Stimulated activated CD4-positive, alpha-beta T cell treated with anti-CD3 and anti-CD28 coated beads, Interleukin-2, amount 100 ng/mL, for 4 hours (primary cell): Measurements from ENCODE around the gene TCN2.
A peak's percentile ranks its signal among the peaks of the same experiment; 100 is the strongest.
"Not testable (repeated sequence)": the region's sequence is repeated elsewhere in the genome, so short reads cannot be mapped to it uniquely, and the experiment has no call there.

ENCODE experiments used
- DNase-seq: peaks from one replicate; pipeline ENCODE4 v3.0.0-alpha.2; 2020; ENCODE audit warnings: low read depth

The TCN2 gene

DNA sequence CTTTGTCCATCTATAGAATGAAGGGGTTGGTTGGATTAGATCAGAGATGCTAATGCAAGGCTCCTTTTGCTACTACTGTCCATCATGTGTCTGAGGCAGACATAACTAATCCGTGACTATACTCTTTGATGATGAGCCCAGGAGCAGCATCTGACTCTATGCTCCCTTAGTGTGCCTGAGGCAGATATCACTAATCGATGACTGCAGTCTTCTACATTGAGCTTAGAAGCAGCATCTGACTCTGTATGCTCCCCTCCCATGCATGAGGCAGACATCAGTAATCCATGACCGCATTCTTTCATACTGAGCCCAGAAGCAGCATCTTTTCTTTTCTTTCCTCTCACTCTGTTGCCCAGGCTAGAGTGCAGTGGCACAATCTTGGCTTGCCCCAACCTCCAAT lies 4.2 kb downstream of the TCN2 start:
- no peak for DNase-seq

DNA sequence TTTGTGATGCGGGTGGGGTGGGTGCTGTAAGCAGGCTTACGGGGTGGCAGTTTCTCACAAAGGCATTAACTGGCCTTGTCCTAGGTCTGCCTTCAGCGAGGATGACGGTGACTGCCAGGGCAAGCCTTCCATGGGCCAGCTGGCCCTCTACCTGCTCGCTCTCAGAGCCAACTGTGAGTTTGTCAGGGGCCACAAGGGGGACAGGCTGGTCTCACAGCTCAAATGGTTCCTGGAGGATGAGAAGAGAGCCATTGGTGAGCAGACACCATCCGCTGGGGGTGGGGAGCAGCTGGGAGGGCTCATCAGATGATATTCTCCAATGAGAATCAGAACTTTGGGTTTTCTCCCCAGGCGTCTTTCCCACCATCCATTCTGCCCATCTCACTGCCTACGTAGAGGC lies 5.8 kb downstream of the TCN2 start:
- no peak for DNase-seq

DNA sequence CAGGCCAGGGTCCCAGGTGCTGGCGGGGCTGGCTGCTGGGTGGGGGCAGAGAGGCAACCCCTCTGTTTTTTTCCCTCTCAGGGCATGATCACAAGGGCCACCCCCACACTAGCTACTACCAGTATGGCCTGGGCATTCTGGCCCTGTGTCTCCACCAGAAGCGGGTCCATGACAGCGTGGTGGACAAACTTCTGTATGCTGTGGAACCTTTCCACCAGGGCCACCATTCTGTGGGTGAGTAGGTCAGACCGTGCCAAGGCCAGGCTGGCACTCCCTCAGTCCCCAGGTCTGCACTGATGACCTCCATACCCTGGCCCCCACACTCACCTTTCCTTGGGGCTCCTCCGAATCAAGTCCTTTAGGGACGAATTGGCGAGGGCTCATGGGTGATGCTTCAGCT lies 7.3 kb downstream of the TCN2 start:
- DNase-seq = no peak

DNA sequence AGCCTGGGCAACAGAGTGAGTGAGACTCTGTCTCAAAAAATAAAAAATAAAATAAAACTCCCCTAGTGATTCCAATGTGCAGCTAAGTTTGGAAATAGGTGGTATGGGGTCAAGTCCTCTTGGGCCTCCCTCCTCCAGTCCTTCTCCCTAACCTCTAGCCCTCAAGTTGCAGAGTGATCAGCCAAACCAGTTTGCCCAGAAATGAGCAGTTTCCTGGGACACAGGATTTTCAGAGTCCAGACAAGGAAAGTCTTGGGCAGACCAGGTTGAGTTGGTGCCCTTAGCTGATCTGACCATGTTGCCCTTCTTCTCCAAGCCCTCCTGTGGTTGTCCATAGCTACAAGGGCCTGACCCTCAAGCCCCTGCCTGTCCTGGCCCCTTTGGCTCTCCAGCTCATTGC lies 7.9 kb downstream of the TCN2 start:
- DNase-seq = no peak

DNA sequence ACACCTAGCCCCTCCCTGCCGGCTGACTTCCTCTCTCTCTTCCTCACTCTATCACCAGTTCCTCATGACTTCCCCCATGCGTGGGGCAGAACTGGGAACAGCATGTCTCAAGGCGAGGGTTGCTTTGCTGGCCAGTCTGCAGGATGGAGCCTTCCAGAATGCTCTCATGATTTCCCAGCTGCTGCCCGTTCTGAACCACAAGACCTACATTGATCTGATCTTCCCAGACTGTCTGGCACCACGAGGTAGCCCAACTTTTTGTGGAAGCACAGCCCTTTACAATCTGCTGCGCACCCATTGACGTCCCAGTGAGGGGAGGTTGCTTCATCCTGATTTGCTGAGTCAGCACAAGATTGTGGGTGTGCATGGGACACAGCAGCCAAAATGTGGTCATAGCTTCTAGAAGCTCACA lies 8.6 kb downstream of the TCN2 start:
- no peak for DNase-seq

DNA sequence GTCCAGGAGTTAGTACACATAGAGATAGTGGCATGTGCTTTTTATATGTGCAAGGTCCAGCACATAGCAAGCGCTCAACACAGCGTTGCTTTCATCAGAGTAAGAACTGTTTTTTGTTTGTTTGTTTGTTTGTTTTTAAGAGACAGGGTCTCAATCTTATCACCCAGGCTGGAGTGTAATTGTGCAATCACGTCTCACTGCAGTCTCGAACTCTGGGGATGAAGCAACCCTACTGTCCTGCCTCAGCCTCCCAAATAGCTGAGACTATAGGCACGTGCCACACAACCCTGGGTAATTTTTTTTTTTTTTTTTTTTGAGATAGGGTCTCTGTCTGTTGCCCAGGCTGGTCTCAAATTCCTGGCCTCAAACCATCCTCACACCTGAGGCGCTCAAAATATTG lies 10.8 kb downstream of the TCN2 start:
- no peak for DNase-seq

DNA sequence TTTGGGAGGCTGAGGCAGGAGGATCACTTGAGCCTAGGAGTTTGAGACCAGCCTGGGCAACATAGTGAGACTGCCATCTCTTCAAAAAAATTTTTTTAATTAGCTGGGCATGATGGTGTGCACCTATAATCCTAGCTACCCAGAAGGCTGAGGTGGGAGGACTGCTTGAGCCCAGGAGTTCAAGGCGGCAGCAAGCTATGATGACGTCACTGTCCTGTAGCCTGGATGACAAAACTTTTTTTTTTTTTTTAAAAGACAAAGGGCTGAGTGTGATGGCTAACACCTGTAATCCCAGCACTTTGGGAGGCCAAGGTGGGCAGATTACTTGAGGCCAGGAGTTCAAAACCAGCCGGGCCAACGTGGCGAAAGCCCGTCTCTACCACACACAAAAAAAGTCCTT lies 12.9 kb downstream of the TCN2 start:
- not testable (repeated sequence) for DNase-seq

DNA sequence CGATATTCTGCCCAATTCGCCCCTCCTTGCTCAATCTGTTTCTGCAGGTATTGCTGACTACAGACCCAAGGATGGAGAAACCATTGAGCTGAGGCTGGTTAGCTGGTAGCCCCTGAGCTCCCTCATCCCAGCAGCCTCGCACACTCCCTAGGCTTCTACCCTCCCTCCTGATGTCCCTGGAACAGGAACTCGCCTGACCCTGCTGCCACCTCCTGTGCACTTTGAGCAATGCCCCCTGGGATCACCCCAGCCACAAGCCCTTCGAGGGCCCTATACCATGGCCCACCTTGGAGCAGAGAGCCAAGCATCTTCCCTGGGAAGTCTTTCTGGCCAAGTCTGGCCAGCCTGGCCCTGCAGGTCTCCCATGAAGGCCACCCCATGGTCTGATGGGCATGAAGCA lies 19.4 kb downstream of the TCN2 start:
- no peak for DNase-seq

DNA sequence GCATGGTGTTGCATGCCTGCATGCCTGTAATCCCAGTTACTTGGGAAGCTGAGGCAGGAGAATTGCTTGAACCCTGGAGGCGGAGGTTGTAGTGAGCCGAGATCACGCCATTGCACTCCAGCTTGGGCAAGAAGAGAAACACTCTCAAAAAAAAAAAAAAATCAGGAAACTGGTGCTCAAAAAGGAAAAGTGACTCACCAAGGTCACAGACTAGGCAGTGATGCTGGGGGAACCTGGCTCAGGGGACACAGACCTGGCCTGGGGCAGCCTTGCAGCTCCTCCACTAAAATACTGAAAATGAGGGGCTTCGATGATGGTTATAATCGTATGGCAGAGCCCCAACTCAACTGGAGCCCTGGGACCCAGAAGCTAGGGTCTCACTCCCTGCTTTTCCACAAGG lies 20.5 kb downstream of the TCN2 start:
- DNase-seq = no peak

DNA sequence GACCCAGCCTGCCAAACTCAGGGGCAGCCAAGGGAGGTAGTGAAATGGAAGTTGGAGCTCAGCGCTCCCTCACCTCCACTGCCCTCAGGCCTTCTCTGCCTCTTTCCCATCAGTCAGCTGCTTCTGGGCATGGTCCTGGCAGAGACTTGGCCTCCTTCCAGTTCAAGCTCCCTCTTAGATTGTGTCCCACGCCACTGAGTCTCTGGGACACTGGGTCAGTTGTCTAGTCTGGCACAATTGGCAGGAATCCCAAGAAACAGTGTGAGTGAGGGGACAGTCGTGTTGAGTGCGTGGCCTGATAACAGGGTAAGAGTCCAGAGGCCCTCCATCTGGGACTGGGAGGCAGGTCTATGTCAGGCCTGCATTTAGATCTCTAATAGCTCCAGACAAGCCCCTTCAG lies 21.5 kb downstream of the TCN2 start:
- no peak for DNase-seq

DNA sequence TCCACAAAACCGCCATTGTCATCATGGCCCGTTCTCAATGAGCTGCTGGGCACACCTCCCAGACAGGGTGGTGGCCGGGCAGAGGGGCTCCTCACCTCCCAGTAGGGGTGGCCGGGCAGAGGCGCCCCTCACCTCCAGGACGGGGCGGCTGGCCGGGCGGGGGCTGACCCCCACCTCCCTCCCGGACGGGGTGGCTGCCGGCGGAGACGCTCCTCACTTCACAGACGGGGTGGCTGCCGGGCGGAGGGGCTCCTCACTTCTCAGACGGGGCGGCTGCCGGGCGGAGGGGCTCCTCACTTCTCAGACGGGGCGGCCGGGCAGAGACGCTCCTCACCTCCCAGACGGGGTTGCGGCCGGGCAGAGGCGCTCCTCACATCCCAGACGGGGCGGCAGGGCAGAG lies 24.5 kb downstream of the TCN2 start:
- DNase-seq = not testable (repeated sequence)

DNA sequence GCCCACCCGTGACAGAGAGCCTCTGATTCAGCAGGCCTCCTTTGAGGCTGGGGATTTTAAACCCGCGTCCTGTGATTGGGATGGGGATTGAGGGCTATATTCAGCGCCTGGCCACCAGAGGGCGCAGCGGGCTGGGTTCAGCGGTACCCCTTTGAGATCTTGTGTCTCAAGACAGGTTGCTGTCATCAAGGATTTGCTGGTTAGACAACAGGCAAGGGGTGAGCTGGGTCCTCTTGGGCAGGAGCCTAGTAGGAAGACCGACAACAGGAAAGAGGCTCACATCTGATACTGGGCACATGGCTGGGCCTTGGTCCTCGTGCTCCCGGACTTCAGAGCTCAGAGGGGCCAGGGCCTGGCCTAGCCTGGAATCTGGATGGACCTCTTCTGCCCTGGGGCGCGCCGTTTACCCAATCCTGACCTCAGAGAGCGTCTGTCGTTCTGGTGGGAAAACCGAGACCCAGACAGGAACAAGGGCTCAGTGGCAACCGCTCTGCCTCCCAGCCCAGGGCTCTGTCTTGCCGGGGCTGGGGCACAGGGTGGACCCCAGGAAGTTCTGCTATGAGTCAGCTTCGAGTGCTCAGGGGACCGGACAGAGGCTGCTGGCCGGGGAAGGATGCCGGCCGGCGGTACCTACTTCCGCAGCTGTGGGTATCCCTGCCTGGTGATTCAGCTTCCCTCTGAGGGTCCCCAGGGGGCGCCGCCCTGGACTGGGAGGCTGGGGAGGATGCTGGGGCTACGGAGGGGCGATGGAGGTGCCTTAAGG lies 27.7 kb downstream of the TCN2 start:
- peak; percentile 83 for DNase-seq

DNA sequence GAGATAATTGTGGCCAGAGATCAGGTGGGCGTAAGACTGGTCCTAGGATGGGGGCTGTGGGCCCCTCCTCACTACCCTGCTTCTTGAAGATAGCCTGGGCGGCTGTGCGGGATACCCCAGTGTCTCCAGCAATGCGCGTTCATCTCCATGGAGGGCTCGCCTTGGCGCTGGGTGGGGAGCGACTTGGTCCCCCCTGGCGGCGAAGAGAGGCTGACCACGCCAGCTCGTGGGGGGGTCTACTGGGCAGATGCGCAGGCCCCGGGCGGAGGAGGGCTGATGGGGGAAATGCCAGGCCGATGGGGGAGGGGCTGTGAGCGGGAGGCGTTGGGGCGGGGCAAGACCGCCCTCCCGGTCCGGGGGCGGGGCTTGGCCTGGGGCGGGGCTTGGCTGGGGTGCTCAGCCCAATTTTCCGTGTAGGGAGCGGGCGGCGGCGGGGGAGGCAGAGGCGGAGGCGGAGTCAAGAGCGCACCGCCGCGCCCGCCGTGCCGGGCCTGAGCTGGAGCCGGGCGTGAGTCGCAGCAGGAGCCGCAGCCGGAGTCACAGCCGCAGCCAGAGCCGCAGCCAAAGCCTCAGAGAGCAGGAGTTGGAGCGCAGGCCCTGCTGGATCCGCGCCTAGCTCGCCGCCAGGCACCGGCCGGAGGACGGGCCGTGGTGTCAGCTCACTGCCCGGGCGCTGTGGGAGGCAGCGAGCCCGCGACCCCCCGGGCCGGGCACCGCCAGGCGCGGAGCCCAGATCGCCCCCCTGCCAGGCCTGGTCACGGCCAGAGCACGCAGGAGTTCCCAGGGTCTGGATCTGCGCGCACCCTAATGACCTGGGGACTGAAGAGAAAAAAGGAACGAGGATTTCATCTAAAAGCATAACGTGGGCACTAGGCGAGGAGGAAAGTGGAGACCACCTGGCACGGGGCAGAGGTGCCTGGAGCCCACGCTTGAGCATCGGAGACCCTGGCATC lies 28.6 kb downstream of the TCN2 start, which contains the start of gene SLC35E4:
SLC35E4 (plus strand) TSS at position 509 of the 953 bp plus-strand sequence. CDS start 670 bp downstream, outside the sequence.
- DNase-seq = peak; percentile 95

DNA sequence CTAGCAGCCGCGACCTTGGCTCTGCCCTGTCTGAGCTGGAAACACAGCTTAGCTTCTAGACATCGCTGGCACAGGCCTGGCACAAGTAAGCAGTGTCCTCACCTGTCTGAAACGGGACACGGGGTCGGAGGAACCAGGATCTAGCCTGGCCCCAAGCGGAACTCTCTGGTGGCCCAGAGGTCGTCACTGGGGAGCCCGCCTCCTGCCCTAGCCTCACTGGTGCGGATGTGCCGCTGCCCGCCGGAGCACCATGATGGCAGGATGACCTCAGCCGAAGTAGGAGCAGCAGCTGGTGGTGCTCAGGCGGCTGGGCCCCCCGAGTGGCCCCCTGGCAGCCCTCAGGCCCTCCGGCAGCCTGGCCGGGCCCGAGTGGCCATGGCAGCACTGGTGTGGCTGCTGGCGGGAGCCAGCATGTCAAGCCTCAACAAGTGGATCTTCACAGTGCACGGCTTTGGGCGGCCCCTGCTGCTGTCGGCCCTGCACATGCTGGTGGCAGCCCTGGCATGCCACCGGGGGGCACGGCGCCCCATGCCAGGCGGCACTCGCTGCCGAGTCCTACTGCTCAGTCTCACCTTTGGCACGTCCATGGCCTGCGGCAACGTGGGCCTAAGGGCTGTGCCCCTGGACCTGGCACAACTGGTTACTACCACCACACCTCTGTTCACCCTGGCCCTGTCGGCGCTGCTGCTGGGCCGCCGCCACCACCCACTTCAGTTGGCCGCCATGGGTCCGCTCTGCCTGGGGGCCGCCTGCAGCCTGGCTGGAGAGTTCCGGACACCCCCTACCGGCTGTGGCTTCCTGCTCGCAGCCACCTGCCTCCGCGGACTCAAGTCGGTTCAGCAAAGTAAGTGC lies 29.5 kb downstream of the TCN2 start:
- DNase-seq = no peak

DNA sequence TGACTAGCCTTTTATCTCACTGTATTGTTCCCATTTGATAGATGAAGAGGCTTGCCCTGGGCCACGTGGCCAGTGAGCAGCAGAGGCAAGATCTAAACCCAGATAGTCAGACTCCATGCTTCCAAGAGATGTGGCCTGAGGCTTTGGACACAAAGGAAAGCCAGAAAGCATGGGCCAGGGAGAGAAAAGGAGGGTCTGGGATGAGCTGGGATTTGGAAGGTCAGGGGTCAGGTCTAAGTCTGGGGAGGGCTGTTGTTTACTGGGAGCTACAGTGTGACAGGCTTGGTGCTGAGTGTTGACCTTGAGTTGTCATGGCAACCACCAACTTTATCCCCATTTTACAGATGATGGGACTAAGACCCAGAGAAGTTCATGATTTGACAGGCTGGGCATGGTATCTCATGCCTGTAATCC lies 30.7 kb downstream of the TCN2 start:
- DNase-seq = no peak

DNA sequence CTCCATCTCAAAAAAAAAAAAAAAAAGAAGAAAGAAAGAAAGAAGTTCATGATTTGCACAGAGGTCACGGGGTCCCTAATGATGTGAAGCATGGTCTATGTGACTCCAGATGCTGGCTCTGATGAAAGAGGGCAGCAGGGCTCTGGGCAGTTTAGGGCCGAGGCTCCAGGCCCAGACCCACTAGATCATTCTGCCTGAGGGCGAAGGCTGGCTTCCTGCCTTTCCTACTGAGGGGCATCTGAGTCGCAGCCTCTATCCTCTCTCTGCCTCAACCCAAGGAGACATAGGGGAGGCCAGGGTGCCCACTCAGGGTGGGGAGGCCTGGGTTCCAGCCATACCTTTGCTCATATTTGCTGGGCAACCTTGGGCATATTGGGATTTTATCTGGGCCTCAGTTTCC lies 33.4 kb downstream of the TCN2 start:
- no peak for DNase-seq

DNA sequence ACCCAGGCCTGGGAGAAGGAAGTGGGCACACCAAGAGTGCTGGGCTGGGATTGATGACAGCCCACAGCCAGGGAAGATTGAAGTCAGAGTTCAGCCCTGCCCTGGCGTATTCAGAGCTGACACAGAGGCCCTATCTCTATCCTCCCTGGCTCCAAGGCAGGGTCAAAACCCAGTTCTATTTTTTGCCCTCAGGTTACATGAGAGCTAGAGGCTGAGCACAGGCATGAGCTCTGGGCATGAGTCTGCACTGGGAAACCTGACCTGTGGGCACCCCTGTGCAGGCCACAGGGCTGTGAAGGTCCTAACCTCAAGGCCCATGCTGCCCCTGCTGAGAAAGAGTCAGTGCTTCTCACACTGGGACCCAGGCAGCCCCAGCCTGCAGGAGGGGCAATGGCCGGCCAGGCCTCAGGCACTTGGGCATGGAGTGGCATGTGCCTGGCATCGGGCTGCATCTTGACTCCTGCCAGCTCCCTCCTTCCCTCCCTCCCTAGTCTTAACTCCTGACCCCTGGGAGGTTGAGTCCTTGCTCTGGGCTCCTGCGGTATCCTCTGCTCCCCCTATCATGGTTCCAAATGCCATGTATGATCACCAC lies 34.0 kb downstream of the TCN2 start:
- DNase-seq = no peak

DNA sequence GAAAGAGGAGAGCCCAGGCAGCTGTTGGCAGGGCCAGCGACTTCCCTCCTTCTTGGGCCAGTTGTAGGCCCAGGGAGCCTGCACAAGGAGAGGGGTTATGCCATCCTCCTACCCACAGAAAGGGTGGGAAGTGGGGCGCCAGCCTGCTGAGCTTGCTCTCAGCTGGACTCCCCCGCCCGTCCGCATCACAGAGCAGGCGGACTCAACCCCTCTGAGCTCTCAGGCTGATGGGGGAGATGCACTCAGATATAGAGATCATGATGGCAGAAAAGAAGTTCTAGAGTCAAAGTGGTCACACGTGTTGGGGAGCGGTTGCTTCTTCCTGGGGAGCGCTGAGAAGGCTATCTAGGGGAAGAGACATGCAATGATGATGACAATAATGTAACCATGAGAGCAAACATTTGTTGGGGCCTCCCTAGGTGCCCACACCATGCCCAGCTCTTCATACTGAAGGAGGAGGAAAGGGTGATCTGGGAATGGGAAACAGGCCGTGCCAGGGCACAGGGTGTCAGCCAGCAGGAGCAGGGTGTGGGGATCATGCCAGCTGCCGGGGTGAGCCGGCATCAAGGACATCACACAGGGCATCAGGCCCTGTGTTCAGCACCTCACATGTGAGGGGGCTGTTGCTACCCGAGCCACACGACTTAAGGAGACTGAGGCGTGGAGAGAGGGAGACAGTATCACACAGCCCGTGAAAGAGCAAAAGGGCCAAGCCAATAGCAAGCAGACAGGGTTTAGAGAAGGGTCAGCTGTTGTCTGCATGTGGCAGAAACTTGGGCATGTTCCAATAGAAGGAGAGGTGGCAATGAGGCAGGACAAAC lies 36.3 kb downstream of the TCN2 start:
- no peak for DNase-seq

DNA sequence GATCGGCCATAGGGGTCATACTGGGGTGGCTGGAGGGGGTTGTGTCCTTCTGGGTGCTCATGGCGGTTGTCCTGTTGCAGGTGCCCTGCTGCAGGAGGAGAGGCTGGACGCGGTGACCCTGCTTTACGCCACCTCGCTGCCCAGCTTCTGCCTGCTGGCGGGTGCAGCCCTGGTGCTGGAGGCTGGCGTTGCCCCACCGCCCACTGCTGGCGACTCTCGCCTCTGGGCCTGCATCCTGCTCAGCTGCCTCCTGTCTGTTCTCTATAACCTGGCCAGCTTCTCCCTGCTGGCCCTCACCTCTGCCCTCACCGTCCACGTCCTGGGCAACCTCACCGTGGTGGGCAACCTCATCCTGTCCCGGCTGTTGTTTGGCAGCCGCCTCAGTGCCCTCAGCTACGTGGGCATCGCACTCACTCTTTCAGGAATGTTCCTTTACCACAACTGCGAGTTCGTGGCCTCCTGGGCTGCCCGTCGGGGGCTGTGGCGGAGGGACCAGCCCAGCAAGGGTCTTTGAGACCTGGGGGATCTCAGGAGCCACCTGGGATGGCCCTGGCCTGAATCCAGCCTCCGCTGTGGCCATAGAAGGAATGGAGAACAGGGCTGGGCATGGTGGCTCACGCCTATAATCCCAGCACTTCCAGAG lies 39.7 kb downstream of the TCN2 start:
- no peak for DNase-seq

DNA sequence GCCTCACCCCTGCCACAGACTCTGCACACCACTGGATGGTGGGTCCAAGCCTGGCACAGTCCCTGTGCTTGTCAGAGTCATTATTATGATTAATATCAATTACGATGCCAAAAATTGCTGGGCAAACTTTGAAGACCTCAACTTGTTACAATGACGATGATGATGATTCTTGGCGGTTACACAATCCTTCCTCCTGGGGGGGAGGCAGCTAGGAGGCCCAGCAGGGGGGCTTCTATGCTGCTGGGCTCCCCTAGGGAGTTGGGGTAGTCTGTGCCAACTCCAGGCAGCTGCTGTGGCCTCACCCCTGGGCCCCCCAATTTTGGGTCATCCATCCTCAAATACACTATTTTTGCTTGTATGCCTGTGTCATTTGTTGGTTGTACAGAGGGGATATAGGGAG lies 40.6 kb downstream of the TCN2 start:
- DNase-seq = no peak
